Esophagus squamous epithelium (tissue), 5 donors: Measurements from ENCODE around the gene CARD8. TPM values are rescaled to one million over a fixed set of nuclear protein-coding genes. Genes with fewer than 3 reads are reported as not detected.

Source experiments
- DNase-seq: peaks from one replicate; lab custom pipeline; 2025; lab: John Stamatoyannopoulos, UW
- H3K27ac ChIP-seq, 4 donors: fragments of 200-600 bp; sonication (generic); one replicate each; pipeline ENCODE4 v1.5.1; 2016 to 2019; ENCODE audit warnings: mild to moderate bottlenecking in 1 of 4
- H3K27me3 ChIP-seq, 4 donors: fragments of 200-600 bp; sonication (generic); 1 replicate in 3 of 4; 2 replicates in 1 of 4; pipeline versions ENCODE4 v1.5.1 to v1.6.0; 2017 to 2021; ENCODE audit warnings: antibody characterized with exemption in 1 of 4
- H3K36me3 ChIP-seq, 3 donors: fragments of 200-600 bp; sonication (generic); one replicate each; pipeline ENCODE4 v1.5.1; 2016 to 2019
- H3K4me1 ChIP-seq, 3 donors: fragments of 200-600 bp; sonication (generic); one replicate each; pipeline ENCODE4 v1.5.1; 2017 to 2019
- H3K4me3 ChIP-seq, 4 donors: fragments of 200-600 bp; sonication (generic); 1 replicate in 3 of 4; 2 replicates in 1 of 4; pipeline ENCODE4 v1.5.1; 2016 to 2019; ENCODE audit warnings: mild to moderate bottlenecking in 2 of 4, moderate library complexity in 1 of 4
- H3K9me3 ChIP-seq, 3 donors: fragments of 200-600 bp; sonication (generic); one replicate each; pipeline ENCODE4 v1.5.1; 2016 to 2019
- CTCF ChIP-seq, 6 experiments: fragments of 450-650 bp in 4 of 6; fragments of 200-600 bp in 2 of 6; sonication (generic) in 2 of 6; IDR thresholded peaks; one replicate each; pipeline ENCODE4 v1.5.1; 2016 to 2019; ENCODE audit warnings: antibody characterized with exemption in 6 of 6, mild to moderate bottlenecking in 4 of 6, moderate library complexity in 4 of 6
- POLR2A ChIP-seq, 4 donors: fragments of 450-650 bp; IDR thresholded peaks; one replicate each; pipeline ENCODE4 v1.6.1; 2017; ENCODE audit warnings: antibody characterized with exemption in 4 of 4, mild to moderate bottlenecking in 4 of 4, moderate library complexity in 3 of 4
- WGBS, 2 donors: methylation state at CpG; one replicate each; pipeline ENCODE4 v1.1.5; 2018; 5-methylcytosine and 5-hydroxymethylcytosine counted together
- intact Hi-C: fragments of 100-400 bp; cut with DNase I; formaldehyde crosslinking; loops from one replicate; pipeline ENCODE4 v1.15.0; 2022
- total RNA-seq, 4 donors: library from RNA; depleted of rRNA; stranded (reverse); fragments of >200 nt; gene quantifications; one replicate each; pipeline ENCODE4 v1.1.0, GENCODE V29; 2016
- donor health status: DM: yes; HTN: yes; CAD: no.

Gene CARD8
- total RNA-seq, 4 donors from 2014 or later, result 9.7 to 21.9 (median 11.3) TPM

- Histone ChIP-seq H3K27ac (peak overlapping the region in 3 of 4 donors; percentile 25 to 69 (median 51)), H3K4me1 (peaks cover 6 to 37% (median 18%) of the 10 kb centered on the region in 3 donors), H3K4me3 (peak overlapping the region in 1 of 4 donors; percentile 8), H3K36me3 (no peaks in the 10 kb centered on the region), H3K27me3 (no peaks in the 10 kb centered on the region), H3K9me3 (no peaks in the 10 kb centered on the region)
- DNase-seq, result no peak
- 50 to 56% methylated on average over 6 of the region's 6 CpGs for WGBS, 2 donors
- TF ChIP-seq POLR2A (IDR thresholded peaks at IDR 0.05) (no peak), CTCF (IDR thresholded peaks at IDR 0.05) (no peak)
- intact Hi-C loops, result no loop called here
Observed at GRCh38 chr19:48258350-48258749, 2.6 kb upstream of the CARD8 start.

- H3K36me3 ChIP-seq, result no peaks in the 10 kb centered on the region
- peak overlapping the region in 2 of 4 donors; percentile 90 to 93 for H3K27ac ChIP-seq
- WGBS, 2 donors, result 86 to 93% methylated on average over 4 of the region's 4 CpGs
- peaks cover 6 to 50% (median 25%) of the 10 kb centered on the region in 3 donors for H3K4me1 ChIP-seq
- no peaks in the 10 kb centered on the region for H3K9me3 ChIP-seq
- TF ChIP-seq POLR2A (IDR thresholded peaks at IDR 0.05) (no peak), CTCF (IDR thresholded peaks at IDR 0.05) (no peak)
- intact Hi-C loops, result no loop called here
- H3K4me3 ChIP-seq, result peak overlapping the region in 2 of 4 donors; percentile 54 to 76
- no peaks in the 10 kb centered on the region for H3K27me3 ChIP-seq
- no peak for DNase-seq
Observed at GRCh38 chr19:48254529-48254970, 1.2 kb downstream of the CARD8 start.

GRCh38 chr19:48253999-48254398 lies 1.7 kb downstream of the CARD8 start:
- Histone ChIP-seq H3K36me3 (peaks cover 0 to 1% (median 0%) of the 10 kb centered on the region in 3 donors), H3K4me1 (peaks cover 6 to 47% (median 25%) of the 10 kb centered on the region in 3 donors), H3K4me3 (no peak overlapping the region), H3K9me3 (no peaks in the 10 kb centered on the region), H3K27ac (no peak overlapping the region), H3K27me3 (no peaks in the 10 kb centered on the region)
- TF ChIP-seq CTCF (IDR thresholded peaks at IDR 0.05) (no peak), POLR2A (IDR thresholded peaks at IDR 0.05) (no peak)
- no peak for DNase-seq
- intact Hi-C loops, result no loop called here

- DNase-seq, result no peak
Observed at GRCh38 chr19:48252609-48253008, 3.1 kb downstream of the CARD8 start.

More at GRCh38 chr19:48252609-48253008, 3.1 kb downstream of the CARD8 start:
- Histone ChIP-seq H3K4me1 (peaks cover 6 to 49% (median 25%) of the 10 kb centered on the region in 3 donors), H3K27ac (no peak overlapping the region), H3K4me3 (no peak overlapping the region), H3K27me3 (no peaks in the 10 kb centered on the region), H3K36me3 (peaks cover 0 to 13% (median 0%) of the 10 kb centered on the region in 3 donors), H3K9me3 (no peaks in the 10 kb centered on the region)
- intact Hi-C loops, result no loop called here
- WGBS, 2 donors, result 74 to 81% methylated on average over 4 of the region's 4 CpGs
- no peak for TF ChIP-seq CTCF (IDR thresholded peaks at IDR 0.05)
- TF ChIP-seq POLR2A (IDR thresholded peaks at IDR 0.05), result no peak
